Measurements from ENCODE around the gene CHCHD4. TPM values are rescaled to one million over a fixed set of nuclear protein-coding genes. Genes with fewer than 3 reads are reported as not detected.

Gene CHCHD4
- total RNA-seq, 1 experiment from 2014 or later: 33.5 TPM

GRCh38 chr3:14063152-14063551 is 61.5 kb downstream of the CHCHD4 start:
- no peak overlapping the region for H3K27ac ChIP-seq (ENCODE audit: low read depth, low read length, poor library complexity, severe bottlenecking)
- CTCF ChIA-PET: no interaction called here
- no peaks in the 10 kb centered on the region for H3K9me3 ChIP-seq (ENCODE audit: low read depth, low read length, poor library complexity, severe bottlenecking)
- TF ChIP-seq EZH2 (IDR thresholded peaks at IDR 0.05; ENCODE audit: borderline replicate concordance, low read depth, low read length, poor library complexity, severe bottlenecking) (no peak), CTCF (conservative IDR thresholded peaks at IDR 0.05; ENCODE audit: low read depth, low read length) (no peak)
- no TSS peak for BruUV-seq (replicated peaks)
- H3K4me3 ChIP-seq (ENCODE audit: low read depth, low read length, poor library complexity, severe bottlenecking): no peak overlapping the region
- no peak for DNase-seq (ENCODE audit: low spot score)
- intact Hi-C loops (cut with micrococcal nuclease; ENCODE audit: unreplicated experiment): no loop called here
- H3K36me3 ChIP-seq (ENCODE audit: insufficient read depth, low read length, poor library complexity, severe bottlenecking): no peaks in the 10 kb centered on the region
- peaks cover 18% of the 10 kb centered on the region for H3K4me1 ChIP-seq (ENCODE audit: insufficient read depth, low read length, poor library complexity, severe bottlenecking)
- H3K27me3 ChIP-seq (replicated peaks; ENCODE audit: insufficient read depth, low read depth, low read length, poor library complexity): no peaks in the 10 kb centered on the region
- POLR2A ChIA-PET (ENCODE audit: low non-redundant PET): no interaction called here

Other genes starting within 250 kb of the CHCHD4 start
- not detected in 2 replicates for gene WNT7A, start 244.8 kb downstream of the CHCHD4 start, total RNA-seq (2021)
- 50.8 and 55.6 TPM in 2 replicates for gene TMEM43, start 182 bp upstream of the CHCHD4 start, total RNA-seq (2021)
- gene XPC, start 53.7 kb upstream of the CHCHD4 start, total RNA-seq (2021): 57.2 and 58.2 TPM in 2 replicates
- gene LSM3, start 53.9 kb upstream of the CHCHD4 start, total RNA-seq (2021): 24.3 and 29.4 TPM in 2 replicates